ENCODE measurements around the gene BLTP3B.

DNA sequence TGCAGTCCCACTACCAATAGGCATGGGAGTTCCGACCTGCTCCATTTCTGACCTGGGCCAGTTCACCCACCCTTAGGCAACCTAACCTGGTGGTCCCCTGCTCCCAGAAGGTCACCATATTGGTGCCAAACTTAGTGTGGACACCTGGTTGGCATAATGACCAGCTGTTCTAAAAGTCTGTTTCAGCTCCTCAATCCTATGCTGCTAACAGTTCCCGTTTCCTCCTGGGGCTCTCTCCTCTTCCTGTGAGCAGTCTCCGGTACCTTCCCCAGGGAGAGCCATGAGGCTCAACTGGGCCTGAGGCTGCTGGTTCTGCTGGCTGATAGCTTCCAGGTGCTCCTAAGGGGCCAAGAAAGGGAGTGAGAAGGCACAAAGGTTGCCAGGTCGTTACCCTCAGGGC lies 15.9 kb upstream of the BLTP3B start:
- TF ChIP-seq, protein P1, sequence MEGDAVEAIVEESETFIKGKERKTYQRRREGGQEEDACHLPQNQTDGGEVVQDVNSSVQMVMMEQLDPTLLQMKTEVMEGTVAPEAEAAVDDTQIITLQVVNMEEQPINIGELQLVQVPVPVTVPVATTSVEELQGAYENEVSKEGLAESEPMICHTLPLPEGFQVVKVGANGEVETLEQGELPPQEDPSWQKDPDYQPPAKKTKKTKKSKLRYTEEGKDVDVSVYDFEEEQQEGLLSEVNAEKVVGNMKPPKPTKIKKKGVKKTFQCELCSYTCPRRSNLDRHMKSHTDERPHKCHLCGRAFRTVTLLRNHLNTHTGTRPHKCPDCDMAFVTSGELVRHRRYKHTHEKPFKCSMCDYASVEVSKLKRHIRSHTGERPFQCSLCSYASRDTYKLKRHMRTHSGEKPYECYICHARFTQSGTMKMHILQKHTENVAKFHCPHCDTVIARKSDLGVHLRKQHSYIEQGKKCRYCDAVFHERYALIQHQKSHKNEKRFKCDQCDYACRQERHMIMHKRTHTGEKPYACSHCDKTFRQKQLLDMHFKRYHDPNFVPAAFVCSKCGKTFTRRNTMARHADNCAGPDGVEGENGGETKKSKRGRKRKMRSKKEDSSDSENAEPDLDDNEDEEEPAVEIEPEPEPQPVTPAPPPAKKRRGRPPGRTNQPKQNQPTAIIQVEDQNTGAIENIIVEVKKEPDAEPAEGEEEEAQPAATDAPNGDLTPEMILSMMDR (IDR thresholded peaks at IDR 0.05 in 4 of 5, conservative IDR thresholded peaks at IDR 0.05 in 1 of 5): no peak
- no peak for TF ChIP-seq POLR2A (IDR thresholded peaks at IDR 0.05)
